GM10847 (cell line): ENCODE measurements around the gene FIGNL1.

ENCODE experiments used
- POLR2A ChIP-seq: IDR thresholded peaks from 2 replicates; pipeline ENCODE4 v1.6.1; 2011; ENCODE audit not compliant: insufficient read length; ENCODE audit errors: extremely low read depth

The FIGNL1 gene

GRCh38 chr7:50474382-50475160, 24.4 kb upstream of the FIGNL1 start:
- TF ChIP-seq POLR2A = no peak

GRCh38 chr7:50473531-50473930, 23.4 kb upstream of the FIGNL1 start:
- TF ChIP-seq POLR2A = no peak

DNA sequence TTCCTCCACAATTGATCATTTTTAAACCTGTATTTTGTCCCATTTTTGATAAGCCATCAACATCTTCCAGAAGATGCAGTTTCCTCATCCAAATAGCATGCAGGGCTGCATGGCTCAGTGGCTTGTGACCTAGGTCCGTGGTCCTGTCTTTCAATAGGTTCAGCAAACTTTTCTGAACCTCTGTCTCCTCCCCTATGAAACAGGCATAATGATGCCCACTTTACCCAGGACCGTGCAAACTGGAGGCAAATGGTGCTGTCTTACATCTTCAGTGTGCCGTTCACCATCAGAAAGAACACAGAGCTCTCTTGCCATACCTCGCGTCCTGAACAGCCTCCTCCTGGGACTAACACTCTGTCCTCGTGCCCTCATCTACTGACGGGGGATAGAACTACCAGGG, 22.3 kb upstream of the FIGNL1 start:
- TF ChIP-seq POLR2A = no peak

DNA sequence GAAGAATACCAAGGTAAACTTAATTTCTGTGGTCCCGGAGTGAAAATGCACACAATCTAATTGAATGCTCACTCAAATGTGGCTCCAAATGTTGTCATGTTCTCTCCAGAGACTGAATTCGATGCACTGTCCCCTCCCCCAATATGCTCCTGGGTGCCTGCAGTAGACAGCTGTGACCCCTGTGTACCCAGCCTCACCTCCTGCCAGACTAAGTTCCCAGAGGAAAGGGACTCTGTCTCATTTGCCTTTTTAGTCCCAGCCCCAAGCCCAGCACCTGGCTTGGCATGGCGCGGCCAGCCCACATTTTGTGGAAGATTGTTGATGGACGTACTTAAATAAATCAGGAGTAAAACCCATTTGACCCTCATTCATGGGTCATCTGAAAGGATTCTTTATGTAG, 21.8 kb upstream of the FIGNL1 start:
- no peak for TF ChIP-seq POLR2A

GRCh38 chr7:50470250-50471163, 20.4 kb upstream of the FIGNL1 start:
- no peak for TF ChIP-seq POLR2A

GRCh38 chr7:50469181-50469580, 19.0 kb upstream of the FIGNL1 start:
- TF ChIP-seq POLR2A = no peak

GRCh38 chr7:50467817-50468610, 17.9 kb upstream of the FIGNL1 start:
- no peak for TF ChIP-seq POLR2A

- TF ChIP-seq POLR2A = no peak
Observed at GRCh38 chr7:50466815-50467585, 16.9 kb upstream of the FIGNL1 start.

- no peak for TF ChIP-seq POLR2A
Observed at GRCh38 chr7:50463035-50463434, 12.9 kb upstream of the FIGNL1 start.

- no peak for TF ChIP-seq POLR2A
Observed at GRCh38 chr7:50462361-50462760, 12.2 kb upstream of the FIGNL1 start.

DNA sequence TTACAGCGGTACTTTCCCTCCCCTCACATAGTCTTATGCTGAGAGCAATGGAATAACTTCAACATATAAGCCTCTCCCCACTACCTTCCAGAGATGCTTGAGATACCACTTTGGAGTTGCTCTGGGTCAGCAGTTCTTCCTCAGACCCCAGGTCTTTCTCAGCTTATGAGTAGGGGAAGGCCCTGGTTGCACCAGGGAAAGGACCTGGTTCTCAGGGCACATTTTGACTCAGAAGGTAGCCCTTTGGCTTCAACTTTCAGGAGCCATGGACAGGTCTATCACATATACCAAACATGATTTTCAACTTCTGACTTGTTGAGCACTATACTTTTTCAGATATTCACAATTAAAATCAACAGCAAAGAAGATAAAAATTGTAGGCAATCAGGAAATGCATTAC, 11.5 kb upstream of the FIGNL1 start:
- TF ChIP-seq POLR2A = no peak

GRCh38 chr7:50456371-50457123, 6.4 kb upstream of the FIGNL1 start:
- TF ChIP-seq POLR2A = no peak

DNA sequence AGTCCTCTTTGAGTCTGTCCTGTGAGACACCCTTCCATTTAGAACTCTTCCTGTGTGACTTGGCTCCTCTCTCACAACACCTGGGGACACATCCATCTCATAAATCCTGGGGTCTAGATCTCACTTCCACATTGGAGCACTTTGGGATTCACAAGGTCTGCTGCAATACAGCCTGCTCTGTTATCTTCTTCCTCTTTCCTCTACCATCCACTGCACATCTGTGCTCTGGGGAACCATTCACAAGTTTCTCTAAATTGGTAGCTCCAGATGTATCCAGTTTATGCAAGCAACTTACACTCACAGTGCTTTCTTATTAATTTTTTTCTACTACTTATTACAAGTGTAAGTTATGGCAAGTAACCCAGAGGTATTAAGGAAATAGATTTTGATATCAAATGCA, 5.5 kb upstream of the FIGNL1 start:
- no peak for TF ChIP-seq POLR2A

DNA sequence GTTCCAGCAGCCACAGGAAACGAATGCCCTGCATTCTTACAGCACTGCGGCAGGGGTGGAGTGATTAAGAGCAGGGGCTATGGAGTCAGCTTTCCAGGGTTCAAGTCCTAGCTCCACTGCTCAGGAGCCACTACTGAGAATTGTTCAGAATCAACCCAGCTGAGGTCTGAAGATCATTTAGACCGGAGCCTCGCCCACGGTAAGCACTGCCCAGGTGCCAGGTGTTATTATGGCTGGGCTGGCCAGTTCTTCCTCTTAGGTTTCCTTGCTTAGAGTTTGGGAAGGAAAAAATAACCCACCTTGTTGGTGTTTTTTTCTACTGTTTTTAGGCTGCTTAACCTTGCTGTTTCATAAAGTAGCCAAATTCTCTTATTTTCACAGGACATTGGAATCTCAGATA, 4.8 kb upstream of the FIGNL1 start:
- TF ChIP-seq POLR2A = no peak
